Naive thymus-derived CD8-positive, alpha-beta T cell (primary cell): ENCODE results near the gene MYOD1. TPM values are rescaled to one million over a fixed set of nuclear protein-coding genes. Genes with fewer than 3 reads are reported as not detected.

Source experiments
- ATAC-seq, 2 donors: fragments of 150-1000 bp; cut with Tn5 transposase in 1 of 2; sonication (Bioruptor Pico), chemical (Tn5 transposase) in 1 of 2; 1 replicate in 1 of 2; 2 replicates in 1 of 2; pipeline ENCODE4 v1.10.0; 2021; ENCODE audit warnings: mild to moderate bottlenecking in 2 of 2, moderate library complexity in 2 of 2
- POLR2A ChIA-PET: fragments of 350-600 bp; sonication (Branson Sonifier 250); formaldehyde crosslinking; loops from one replicate; lab custom pipeline; 2021; ENCODE audit warnings: antibody characterized with exemption; lab: Charles Lee
- DNase-seq, 10 donors: peaks; one replicate each; pipeline versions ENCODE4 v3.0.0 to v3.0.0-alpha.2; 2020 to 2022
- H3K27ac Mint-ChIP-seq, 10 donors: one replicate each; pipeline ENCODE4 v1.8.0; 2020 to 2022; ENCODE audit warnings: mild to moderate bottlenecking in 10 of 10, mixed read lengths in 10 of 10, moderate library complexity in 4 of 10, inconsistent platforms in 1 of 10
- H3K27me3 Mint-ChIP-seq, 5 donors: one replicate each; pipeline ENCODE4 v1.8.0; 2021 to 2022; ENCODE audit warnings: mixed read lengths in 5 of 5
- H3K36me3 Mint-ChIP-seq, 3 donors: one replicate each; pipeline ENCODE4 v1.8.0; 2020 to 2022; ENCODE audit warnings: mixed read lengths in 3 of 3, mild to moderate bottlenecking in 2 of 3, inconsistent platforms in 1 of 3
- H3K4me1 Mint-ChIP-seq, 4 donors: one replicate each; pipeline ENCODE4 v1.8.0; 2021 to 2022; ENCODE audit warnings: mixed read lengths in 4 of 4
- H3K4me3 Mint-ChIP-seq, 10 donors: one replicate each; pipeline ENCODE4 v1.8.0; 2020 to 2022; ENCODE audit warnings: mild to moderate bottlenecking in 10 of 10, mixed read lengths in 10 of 10, moderate library complexity in 6 of 10, inconsistent platforms in 1 of 10
- H3K9me3 Mint-ChIP-seq, 9 donors: one replicate each; pipeline ENCODE4 v1.8.0; 2020 to 2022; ENCODE audit warnings: mixed read lengths in 9 of 9, mild to moderate bottlenecking in 3 of 9, inconsistent platforms in 1 of 9, moderate library complexity in 1 of 9
- polyA plus RNA-seq, 3 donors: library from polyadenylated mRNA; unstranded; fragments of 300-500 nt; fragmentation: Illumina TruSeq; gene quantifications; one replicate each; pipeline ENCODE4 v1.2.3, GENCODE V29; 2021
- total RNA-seq, 8 experiments: library from RNA in 2 of 8; stranded (reverse) in 2 of 8; gene quantifications; one replicate each; pipeline ENCODE4 v1.2.3 and lab custom pipeline; 2021 to 2026

The MYOD1 gene
- not detected for total RNA-seq
- not detected for polyA plus RNA-seq
- total RNA-seq (lab: John Stamatoyannopoulos, UW): 0 reads per million in 6 experiments

DNA sequence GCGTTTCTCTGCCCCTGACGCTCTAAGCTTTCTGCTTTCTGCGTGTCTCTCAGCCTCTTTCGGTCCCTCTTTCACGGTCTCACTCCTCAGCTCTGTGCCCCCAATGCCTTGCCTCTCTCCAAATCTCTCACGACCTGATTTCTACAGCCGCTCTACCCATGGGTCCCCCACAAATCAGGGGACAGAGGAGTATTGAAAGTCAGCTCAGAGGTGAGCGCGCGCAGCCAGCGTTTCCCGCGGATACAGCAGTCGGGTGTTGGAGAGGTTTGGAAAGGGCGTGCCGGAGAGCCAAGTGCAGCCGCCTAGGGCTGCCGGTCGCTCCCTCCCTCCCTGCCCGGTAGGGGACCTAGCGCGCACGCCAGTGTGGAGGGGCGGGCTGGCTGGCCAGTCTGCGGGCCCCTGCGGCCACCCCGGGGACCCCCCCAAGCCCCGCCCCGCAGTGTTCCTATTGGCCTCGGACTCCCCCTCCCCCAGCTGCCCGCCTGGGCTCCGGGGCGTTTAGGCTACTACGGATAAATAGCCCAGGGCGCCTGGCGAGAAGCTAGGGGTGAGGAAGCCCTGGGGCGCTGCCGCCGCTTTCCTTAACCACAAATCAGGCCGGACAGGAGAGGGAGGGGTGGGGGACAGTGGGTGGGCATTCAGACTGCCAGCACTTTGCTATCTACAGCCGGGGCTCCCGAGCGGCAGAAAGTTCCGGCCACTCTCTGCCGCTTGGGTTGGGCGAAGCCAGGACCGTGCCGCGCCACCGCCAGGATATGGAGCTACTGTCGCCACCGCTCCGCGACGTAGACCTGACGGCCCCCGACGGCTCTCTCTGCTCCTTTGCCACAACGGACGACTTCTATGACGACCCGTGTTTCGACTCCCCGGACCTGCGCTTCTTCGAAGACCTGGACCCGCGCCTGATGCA, at the start of gene MYOD1:
Gene MYOD1 (plus strand): TSS at position 544 of the 910 bp plus-strand sequence. CDS start 212 bp downstream, at position 756.
- no peak for DNase-seq
- H3K27ac Mint-ChIP-seq: peak within 1 kb of the TSS in 1 of 10 donors; percentile 48
- POLR2A ChIA-PET: no interaction called here

DNA sequence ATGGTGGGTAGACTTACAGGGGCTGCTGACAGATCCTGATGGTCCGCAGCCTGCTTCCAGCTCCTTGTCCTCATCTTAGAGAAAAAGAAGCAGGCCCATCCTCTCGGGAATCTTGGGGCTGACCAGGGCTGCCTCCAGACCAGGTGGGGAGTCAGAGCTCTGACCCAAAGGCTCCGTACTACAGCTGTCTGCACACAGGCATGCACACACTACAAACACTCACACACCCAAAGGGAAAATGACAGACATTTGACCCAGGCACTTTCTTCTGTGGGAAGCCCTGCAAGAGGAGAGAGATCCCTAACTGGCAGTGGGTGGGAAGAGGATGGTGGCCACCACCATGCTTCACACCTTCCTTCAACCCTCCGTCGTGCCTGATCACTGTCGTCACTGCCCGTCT, 46.9 kb upstream of the MYOD1 start:
- Mint-ChIP-seq H3K4me3 (no peak overlapping the region), H3K27me3 (peaks cover 19 to 41% (median 24%) of the 10 kb centered on the region in 5 donors), H3K36me3 (peaks cover 0 to 22% (median 8%) of the 10 kb centered on the region in 3 donors), H3K9me3 (peaks cover 11 to 34% (median 26%) of the 10 kb centered on the region in 9 donors), H3K4me1 (no peaks in the 10 kb centered on the region), H3K27ac (no peak overlapping the region)
- POLR2A ChIA-PET: no interaction called here
- no peak for ATAC-seq
- DNase-seq: no peak

More for the DNA sequence above, at the start of gene MYOD1:
- H3K36me3 Mint-ChIP-seq: no peaks in the 10 kb centered on the region
- ATAC-seq: no peak
- peaks cover 0 to 9% (median 1%) of the 10 kb centered on the region in 4 donors for H3K4me1 Mint-ChIP-seq
- H3K9me3 Mint-ChIP-seq: no peaks in the 10 kb centered on the region
- H3K27me3 Mint-ChIP-seq: peaks cover 16 to 40% (median 34%) of the 10 kb centered on the region in 5 donors
- no peak within 1 kb of the TSS for H3K4me3 Mint-ChIP-seq

DNA sequence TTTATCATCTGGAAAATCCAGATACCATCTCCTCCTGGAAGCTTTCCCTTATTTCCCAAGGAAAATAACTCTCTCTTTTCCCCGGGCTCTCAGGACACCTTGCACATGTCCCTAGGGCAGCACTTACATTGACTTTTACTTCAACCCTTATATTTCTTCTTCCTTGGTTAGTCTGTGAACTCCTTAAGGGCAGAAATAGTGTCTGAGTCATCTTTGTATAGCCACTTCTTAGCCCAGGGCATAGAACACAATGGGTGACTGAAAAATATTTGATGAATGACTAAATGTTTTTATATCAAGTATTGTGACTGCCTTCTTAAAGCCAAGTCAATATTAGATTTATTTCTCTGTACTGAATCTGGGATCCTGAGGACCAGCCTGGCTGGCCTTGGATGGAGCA, 45.4 kb upstream of the MYOD1 start:
- Mint-ChIP-seq H3K4me1 (no peaks in the 10 kb centered on the region), H3K4me3 (no peak overlapping the region), H3K9me3 (peaks cover 11 to 38% (median 26%) of the 10 kb centered on the region in 9 donors), H3K27me3 (peaks cover 20 to 41% (median 22%) of the 10 kb centered on the region in 5 donors), H3K36me3 (peaks cover 0 to 22% (median 8%) of the 10 kb centered on the region in 3 donors), H3K27ac (no peak overlapping the region)
- DNase-seq (no peak), ATAC-seq (no peak)
- POLR2A ChIA-PET: no interaction called here

DNA sequence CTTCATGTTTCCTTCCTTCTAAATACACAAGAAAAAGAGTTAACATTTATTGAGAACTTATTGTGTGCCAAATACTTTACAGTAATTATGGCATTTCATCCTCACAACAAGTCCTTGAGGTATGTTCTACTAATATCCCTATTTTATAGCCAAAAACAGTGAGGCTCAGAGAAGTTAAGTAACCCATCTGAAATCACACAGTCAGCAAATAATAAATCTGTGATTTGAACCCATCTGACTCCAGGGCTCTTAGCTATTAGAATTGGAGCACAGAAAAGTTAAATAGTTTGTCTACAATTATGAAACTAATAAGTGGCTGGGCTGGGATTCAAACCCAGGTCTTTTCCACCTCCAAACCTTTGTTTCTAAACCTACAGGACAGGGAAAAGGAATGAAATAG, 36.5 kb upstream of the MYOD1 start:
- H3K4me1 Mint-ChIP-seq: no peaks in the 10 kb centered on the region
- no peak overlapping the region for H3K27ac Mint-ChIP-seq
- no peak for DNase-seq
- peaks cover 0 to 7% (median 0%) of the 10 kb centered on the region in 9 donors for H3K9me3 Mint-ChIP-seq
- no peak overlapping the region for H3K4me3 Mint-ChIP-seq
- ATAC-seq: no peak
- H3K36me3 Mint-ChIP-seq: no peaks in the 10 kb centered on the region
- H3K27me3 Mint-ChIP-seq: peaks cover 10 to 58% (median 24%) of the 10 kb centered on the region in 5 donors
- POLR2A ChIA-PET: no interaction called here

DNA sequence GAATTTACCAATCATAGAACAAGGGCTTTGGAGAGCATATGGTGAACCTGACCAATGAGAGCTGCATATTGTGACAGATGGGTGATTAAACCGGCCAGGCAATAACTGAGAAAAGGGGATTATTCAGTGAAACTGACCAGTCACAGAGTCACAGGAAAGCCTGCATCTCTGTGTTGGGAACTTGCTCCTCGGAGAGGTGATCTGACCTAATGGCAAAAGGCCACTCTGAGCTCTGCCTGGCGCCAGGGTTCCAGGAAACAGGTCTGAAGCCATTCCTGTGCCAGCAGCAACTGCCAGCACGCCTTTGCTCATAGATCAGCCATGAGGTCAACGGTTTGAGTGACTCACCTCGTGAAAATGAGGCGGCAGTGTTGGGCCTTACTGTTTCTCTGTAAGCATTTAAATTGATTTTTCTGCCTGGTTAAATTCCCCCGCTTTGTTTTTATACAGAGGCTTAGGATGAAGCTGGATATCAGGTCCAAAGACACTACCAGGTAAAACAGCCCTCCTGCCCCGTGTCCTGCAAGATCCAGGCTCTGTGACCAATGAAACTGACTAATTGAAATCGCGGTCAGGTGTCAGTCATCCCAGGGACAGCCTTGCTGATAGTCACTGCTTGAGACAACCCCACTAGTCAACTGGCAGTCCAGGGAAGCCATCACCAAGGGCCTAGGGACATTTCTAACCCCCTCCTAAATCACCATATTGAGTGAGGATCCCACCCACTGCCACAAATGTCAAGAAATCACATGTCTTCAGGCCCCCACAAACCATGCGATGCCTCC, 35.8 kb upstream of the MYOD1 start:
- no peaks in the 10 kb centered on the region for H3K4me1 Mint-ChIP-seq
- ATAC-seq (no peak), DNase-seq (no peak)
- H3K27me3 Mint-ChIP-seq: peaks cover 10 to 58% (median 26%) of the 10 kb centered on the region in 5 donors
- H3K36me3 Mint-ChIP-seq: no peaks in the 10 kb centered on the region
- no peak overlapping the region for H3K27ac Mint-ChIP-seq
- POLR2A ChIA-PET: no interaction called here
- peaks cover 0 to 6% (median 0%) of the 10 kb centered on the region in 9 donors for H3K9me3 Mint-ChIP-seq
- no peak overlapping the region for H3K4me3 Mint-ChIP-seq

DNA sequence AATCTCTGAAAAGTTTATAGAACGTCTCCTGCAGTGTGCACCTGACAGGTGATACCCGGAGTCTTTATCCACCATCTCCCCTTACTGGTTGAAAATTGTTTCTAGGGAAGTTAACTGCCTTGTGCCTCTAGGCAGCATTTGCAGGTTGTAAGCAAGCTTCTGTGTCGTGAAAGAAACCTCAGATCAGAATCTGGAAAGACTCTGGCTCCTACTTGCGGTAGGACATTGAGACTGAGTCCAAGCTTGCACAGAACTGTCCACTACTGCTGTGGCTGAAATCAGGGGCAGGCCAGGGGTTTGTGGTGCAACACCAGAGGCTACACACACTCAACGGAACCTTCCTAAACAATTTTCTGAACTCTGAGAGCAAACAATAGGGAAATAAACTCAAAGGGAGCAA, 34.8 kb upstream of the MYOD1 start:
- POLR2A ChIA-PET: no interaction called here
- ATAC-seq (no peak), DNase-seq (no peak)
- Mint-ChIP-seq H3K27ac (no peak overlapping the region), H3K36me3 (no peaks in the 10 kb centered on the region), H3K27me3 (peaks cover 7 to 58% (median 26%) of the 10 kb centered on the region in 5 donors), H3K4me1 (no peaks in the 10 kb centered on the region), H3K9me3 (peaks cover 0 to 3% (median 0%) of the 10 kb centered on the region in 9 donors), H3K4me3 (no peak overlapping the region)

DNA sequence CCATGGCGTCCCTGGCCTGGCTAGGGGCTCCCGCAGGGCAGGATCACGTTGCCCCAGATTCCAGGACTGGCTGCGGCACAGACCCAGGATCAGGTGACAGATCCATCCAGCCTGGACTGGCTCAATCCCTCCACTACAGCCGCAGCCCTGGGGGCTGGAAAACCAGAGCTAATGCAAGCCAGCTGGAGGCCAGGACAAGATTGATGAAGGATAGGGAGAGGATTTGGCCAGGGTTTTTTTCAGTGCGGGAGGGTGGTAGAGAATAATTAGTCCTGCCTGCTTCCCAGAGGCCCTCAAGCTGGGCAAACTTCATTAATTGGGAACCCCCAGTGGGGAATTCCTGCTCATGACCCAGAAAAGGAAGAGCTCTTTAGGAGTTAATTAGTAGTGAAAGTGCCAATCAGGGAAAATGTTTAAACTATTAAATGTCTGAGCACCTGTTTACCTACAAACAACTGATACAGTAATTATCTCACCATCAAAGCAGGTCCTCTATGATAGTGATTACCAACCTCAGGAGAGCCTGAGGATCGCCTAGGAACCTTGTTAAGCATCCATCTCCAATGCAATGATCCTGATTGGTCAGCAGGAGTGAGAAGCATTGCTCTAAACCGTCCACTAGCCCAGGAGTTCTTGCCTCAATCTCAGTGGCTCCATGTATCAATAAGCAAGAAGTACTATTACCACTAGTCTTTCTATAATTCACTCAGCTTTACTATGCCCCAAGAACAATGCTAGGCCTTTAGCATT, 33.0 kb upstream of the MYOD1 start:
- no peaks in the 10 kb centered on the region for H3K4me1 Mint-ChIP-seq
- peaks cover 0 to 3% (median 0%) of the 10 kb centered on the region in 9 donors for H3K9me3 Mint-ChIP-seq
- ATAC-seq (no peak), DNase-seq (no peak)
- no peak overlapping the region for H3K4me3 Mint-ChIP-seq
- no peak overlapping the region for H3K27ac Mint-ChIP-seq
- POLR2A ChIA-PET: no interaction called here
- no peaks in the 10 kb centered on the region for H3K36me3 Mint-ChIP-seq
- peaks cover 8 to 57% (median 23%) of the 10 kb centered on the region in 5 donors for H3K27me3 Mint-ChIP-seq

DNA sequence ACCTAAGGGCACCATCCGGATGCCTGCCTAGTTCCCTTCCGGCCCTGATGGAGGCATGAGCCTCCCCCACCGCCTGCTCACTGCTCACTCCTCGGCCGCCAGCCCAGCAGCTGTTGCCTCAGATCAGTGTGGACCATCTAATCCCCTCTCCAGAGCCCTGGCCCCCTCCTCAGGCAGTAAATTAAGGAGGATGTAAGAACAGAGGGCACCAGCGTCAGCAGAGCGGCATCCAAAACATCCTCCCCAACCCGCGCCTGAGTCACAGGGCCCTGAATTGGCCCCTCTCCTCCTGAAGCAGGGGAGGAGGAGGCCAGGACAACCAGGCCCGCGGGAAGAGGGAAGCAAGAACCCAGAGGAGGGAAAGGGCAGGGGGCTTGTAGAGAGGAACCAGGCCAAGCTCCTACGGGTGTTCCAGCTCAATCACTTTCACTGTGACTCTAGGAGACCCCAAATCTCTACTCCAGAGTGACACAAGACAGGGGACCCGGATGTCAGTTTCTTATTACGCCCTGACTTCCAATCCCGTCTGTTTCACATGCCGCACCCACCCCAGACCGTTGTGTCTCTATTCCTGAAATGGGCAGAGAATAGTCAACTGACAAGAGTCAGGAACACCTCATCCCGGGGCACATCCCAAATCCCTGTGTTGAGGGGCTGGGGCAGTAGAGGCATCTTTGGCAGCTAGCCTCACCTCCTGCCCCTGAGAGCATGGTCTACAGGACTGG, 31.3 kb upstream of the MYOD1 start:
- peaks cover 0 to 3% (median 0%) of the 10 kb centered on the region in 9 donors for H3K9me3 Mint-ChIP-seq
- POLR2A ChIA-PET: no interaction called here
- no peaks in the 10 kb centered on the region for H3K36me3 Mint-ChIP-seq
- H3K27me3 Mint-ChIP-seq: peaks cover 13 to 59% (median 25%) of the 10 kb centered on the region in 5 donors
- ATAC-seq (no peak), DNase-seq (no peak)
- no peak overlapping the region for H3K4me3 Mint-ChIP-seq
- no peak overlapping the region for H3K27ac Mint-ChIP-seq
- no peaks in the 10 kb centered on the region for H3K4me1 Mint-ChIP-seq

DNA sequence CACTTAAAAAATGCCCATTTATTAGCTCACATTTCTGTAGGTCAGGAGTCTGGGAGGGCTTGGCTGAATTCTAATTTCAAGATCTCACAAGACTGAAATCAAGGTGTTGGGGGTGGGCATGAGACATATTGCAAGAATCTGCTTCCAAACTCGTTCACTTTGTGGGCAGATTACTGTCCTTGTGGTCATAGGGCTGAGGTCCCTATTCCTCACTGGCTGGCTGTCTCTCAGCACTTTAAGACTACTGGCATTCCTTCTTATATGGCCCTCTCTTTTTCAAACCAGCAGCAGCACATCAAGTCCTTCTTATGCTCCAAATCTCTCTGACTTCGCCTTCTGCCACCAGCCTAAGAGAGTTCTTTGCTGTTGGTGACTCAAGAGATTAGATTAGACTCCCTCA, 27.8 kb upstream of the MYOD1 start:
- Mint-ChIP-seq H3K36me3 (no peaks in the 10 kb centered on the region), H3K9me3 (no peaks in the 10 kb centered on the region), H3K27ac (no peak overlapping the region), H3K27me3 (peaks cover 25 to 64% (median 37%) of the 10 kb centered on the region in 5 donors), H3K4me3 (no peak overlapping the region), H3K4me1 (peaks cover 0 to 6% (median 2%) of the 10 kb centered on the region in 4 donors)
- POLR2A ChIA-PET: no interaction called here
- DNase-seq (no peak), ATAC-seq (no peak)

DNA sequence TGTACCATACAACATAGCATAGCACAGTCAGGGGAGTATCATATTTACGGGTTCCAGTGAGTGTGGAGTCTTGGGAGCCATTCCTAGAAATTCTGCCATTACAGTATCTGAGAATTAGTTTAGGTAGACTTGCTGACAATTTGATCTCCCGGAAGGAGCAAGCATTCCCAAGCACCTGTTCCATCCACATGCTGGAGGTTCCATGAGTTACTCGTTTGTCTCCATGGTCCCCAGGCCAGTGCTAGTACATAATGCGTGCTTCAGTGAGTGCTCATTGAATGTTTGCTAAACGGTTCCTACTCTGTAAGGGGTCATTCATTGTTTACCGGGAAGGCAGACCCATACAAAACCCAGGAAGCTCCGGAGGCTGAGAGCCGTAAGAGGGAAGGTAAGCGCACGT, 27.4 kb upstream of the MYOD1 start:
- DNase-seq (no peak), ATAC-seq (no peak)
- Mint-ChIP-seq H3K4me3 (no peak overlapping the region), H3K36me3 (no peaks in the 10 kb centered on the region), H3K27me3 (peaks cover 25 to 64% (median 41%) of the 10 kb centered on the region in 5 donors), H3K4me1 (peaks cover 0 to 6% (median 2%) of the 10 kb centered on the region in 4 donors), H3K9me3 (no peaks in the 10 kb centered on the region), H3K27ac (no peak overlapping the region)
- POLR2A ChIA-PET: no interaction called here

DNA sequence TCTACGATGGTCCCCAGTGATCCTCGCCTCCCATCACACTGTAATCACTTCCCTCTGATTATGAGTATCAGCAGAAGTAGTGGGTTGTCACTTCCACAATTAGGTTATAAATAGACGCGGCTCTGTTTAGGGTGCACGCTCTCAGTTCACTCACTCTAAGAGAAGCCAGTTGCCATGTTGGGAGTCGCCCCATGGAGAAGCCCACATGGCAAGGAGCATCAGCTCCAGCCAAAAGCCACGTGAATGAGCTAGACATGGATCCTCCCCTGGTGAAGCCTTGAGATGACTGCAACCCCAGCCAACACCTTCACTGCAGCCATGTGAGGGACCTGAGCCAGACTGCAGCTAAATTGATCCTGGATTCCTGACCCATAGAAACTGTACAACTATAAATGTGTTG, 26.4 kb upstream of the MYOD1 start:
- Mint-ChIP-seq H3K4me1 (peaks cover 0 to 6% (median 3%) of the 10 kb centered on the region in 4 donors), H3K27me3 (peaks cover 29 to 67% (median 45%) of the 10 kb centered on the region in 5 donors), H3K27ac (no peak overlapping the region), H3K9me3 (no peaks in the 10 kb centered on the region), H3K4me3 (no peak overlapping the region), H3K36me3 (no peaks in the 10 kb centered on the region)
- POLR2A ChIA-PET: no interaction called here
- ATAC-seq (no peak), DNase-seq (no peak)

DNA sequence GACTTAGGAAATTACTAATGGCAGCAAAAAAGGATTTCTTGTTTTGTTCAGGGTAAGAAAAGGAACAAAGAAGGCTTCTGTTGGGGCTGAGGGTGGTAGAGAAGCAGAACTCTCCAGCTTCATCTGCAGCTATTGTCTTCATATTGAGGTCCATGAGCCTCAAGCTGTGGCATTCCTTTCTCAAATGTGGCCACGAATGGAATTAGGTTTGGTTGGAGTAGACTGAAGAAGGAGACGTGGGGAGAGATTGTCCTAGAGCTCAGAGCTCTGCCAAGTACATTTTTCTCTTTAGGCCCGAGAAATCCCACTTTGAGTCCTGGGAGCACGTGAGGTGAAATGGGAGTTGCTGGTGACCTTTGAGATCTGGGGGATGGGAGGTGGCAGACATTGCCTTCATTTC, 25.8 kb upstream of the MYOD1 start:
- no peaks in the 10 kb centered on the region for H3K9me3 Mint-ChIP-seq
- peaks cover 32 to 73% (median 46%) of the 10 kb centered on the region in 5 donors for H3K27me3 Mint-ChIP-seq
- H3K27ac Mint-ChIP-seq: no peak overlapping the region
- H3K36me3 Mint-ChIP-seq: no peaks in the 10 kb centered on the region
- no peak for ATAC-seq
- DNase-seq: no peak
- POLR2A ChIA-PET: no interaction called here
- H3K4me1 Mint-ChIP-seq: peaks cover 0 to 6% (median 3%) of the 10 kb centered on the region in 4 donors
- H3K4me3 Mint-ChIP-seq: no peak overlapping the region
